Measurements from ENCODE around the gene CMTM8.

CMTM8 gene

GRCh38 chr3:32257042-32257441 lies 18.6 kb downstream of the CMTM8 start:
- no peak for TF ChIP-seq CTCF (IDR thresholded peaks at IDR 0.05; ENCODE audit: borderline replicate concordance, insufficient read depth, low read depth, low read length)
- H3K4me3 ChIP-seq (ENCODE audit: low read depth, low read length) = no peak overlapping the region

GRCh38 chr3:32257641-32258438 lies 19.4 kb downstream of the CMTM8 start:
- TF ChIP-seq CTCF (IDR thresholded peaks at IDR 0.05; ENCODE audit: borderline replicate concordance, insufficient read depth, low read depth, low read length) = no peak
- no peak overlapping the region for H3K4me3 ChIP-seq (ENCODE audit: low read depth, low read length)

GRCh38 chr3:32258869-32259268 lies 20.4 kb downstream of the CMTM8 start:
- TF ChIP-seq CTCF (IDR thresholded peaks at IDR 0.05; ENCODE audit: borderline replicate concordance, insufficient read depth, low read depth, low read length) = no peak
- no peak overlapping the region for H3K4me3 ChIP-seq (ENCODE audit: low read depth, low read length)

GRCh38 chr3:32261545-32261944 lies 23.1 kb downstream of the CMTM8 start:
- TF ChIP-seq CTCF (IDR thresholded peaks at IDR 0.05; ENCODE audit: borderline replicate concordance, insufficient read depth, low read depth, low read length) = no peak
- H3K4me3 ChIP-seq (ENCODE audit: low read depth, low read length) = no peak overlapping the region

- TF ChIP-seq CTCF (IDR thresholded peaks at IDR 0.05; ENCODE audit: borderline replicate concordance, insufficient read depth, low read depth, low read length) = no peak
Measured at GRCh38 chr3:32262201-32262600, 23.7 kb downstream of the CMTM8 start.

GRCh38 chr3:32274306-32274705 lies 35.8 kb downstream of the CMTM8 start:
- TF ChIP-seq CTCF (IDR thresholded peaks at IDR 0.05; ENCODE audit: borderline replicate concordance, insufficient read depth, low read depth, low read length) = no peak
- no peak overlapping the region for H3K4me3 ChIP-seq (ENCODE audit: low read depth, low read length)

More at GRCh38 chr3:32262201-32262600, 23.7 kb downstream of the CMTM8 start:
- H3K4me3 ChIP-seq (ENCODE audit: low read depth, low read length) = no peak overlapping the region

- TF ChIP-seq CTCF (IDR thresholded peaks at IDR 0.05; ENCODE audit: borderline replicate concordance, insufficient read depth, low read depth, low read length) = no peak
- no peak overlapping the region for H3K4me3 ChIP-seq (ENCODE audit: low read depth, low read length)
Measured at GRCh38 chr3:32275506-32275905, 37.0 kb downstream of the CMTM8 start.

All from GM12875 (cell line).